DOHH2 (cell line): Measurements from ENCODE around the gene PAN3.

Experiments
- H3F3A ChIP-seq: fragments of 200-600 bp; sonication (generic), shearing (Covaris generic); 2 replicates; pipeline ENCODE4 v1.6.0; 2016; ENCODE audit warnings: antibody characterized with exemption, mild to moderate bottlenecking; ENCODE audit not compliant: control insufficient read depth, insufficient read depth
- H3K27ac ChIP-seq: fragments of 200-600 bp; sonication (generic); 2 replicates; pipeline ENCODE4 v1.5.1; 2014; ENCODE audit warnings: low read depth, mild to moderate bottlenecking, low read length, moderate library complexity
- H3K27me3 ChIP-seq: fragments of 200-600 bp; sonication (generic); 2 replicates; pipeline ENCODE4 v1.6.1; 2014; ENCODE audit warnings: mild to moderate bottlenecking, low read length, mixed read lengths; ENCODE audit not compliant: control insufficient read depth
- H3K36me3 ChIP-seq: fragments of 200-600 bp; sonication (generic); 2 replicates; pipeline ENCODE4 v1.6.1; 2014; ENCODE audit warnings: mild to moderate bottlenecking, low read length, moderate library complexity, mixed read lengths; ENCODE audit not compliant: control insufficient read depth
- H3K4me1 ChIP-seq: fragments of 200-600 bp; sonication (generic); 2 replicates; pipeline ENCODE4 v1.6.1; 2014; ENCODE audit warnings: mild to moderate bottlenecking, low read length, mixed read lengths; ENCODE audit not compliant: control insufficient read depth
- H3K4me2 ChIP-seq: fragments of 200-600 bp; sonication (generic); 2 replicates; pipeline ENCODE4 v1.6.0; 2014; ENCODE audit warnings: mild to moderate bottlenecking, low read length, moderate library complexity
- H3K4me3 ChIP-seq: fragments of 200-600 bp; sonication (generic); 2 replicates; pipeline ENCODE4 v1.5.1; 2014; ENCODE audit warnings: mild to moderate bottlenecking, low read length, mixed read lengths
- H3K79me2 ChIP-seq: fragments of 200-600 bp; sonication (generic); 2 replicates; pipeline ENCODE4 v1.6.1; 2014; ENCODE audit warnings: mild to moderate bottlenecking, low read length, mixed read lengths; ENCODE audit not compliant: control insufficient read depth
- H3K9me2 ChIP-seq: fragments of 200-600 bp; sonication (generic); replicated peaks from 2 replicates; pipeline ENCODE4 v1.6.1; 2014; ENCODE audit warnings: mild to moderate bottlenecking, low read length, mixed read lengths; ENCODE audit not compliant: control insufficient read depth
- H3K9me3 ChIP-seq: fragments of 200-600 bp; sonication (generic); 2 replicates; pipeline ENCODE4 v1.6.1; 2014; ENCODE audit warnings: antibody characterized with exemption, low read length, mixed read lengths; ENCODE audit not compliant: control insufficient read depth, insufficient read depth
- H4K20me1 ChIP-seq: fragments of 200-600 bp; sonication (generic); 2 replicates; pipeline ENCODE4 v1.6.0; 2014; ENCODE audit warnings: low read depth, mild to moderate bottlenecking, antibody characterized with exemption, low read length, moderate library complexity; ENCODE audit not compliant: control insufficient read depth, insufficient read depth
- EZH2phosphoT487 ChIP-seq: fragments of 200-600 bp; sonication (generic); IDR thresholded peaks from 2 replicates; pipeline ENCODE4 v1.6.1; 2017; ENCODE audit warnings: borderline replicate concordance, mild to moderate bottlenecking, antibody characterized with exemption, low read length, moderate library complexity, mixed read lengths
- TF ChIP-seq, protein P1 (sequence below): fragments of 200-600 bp; sonication (generic); IDR thresholded peaks from one replicate; pipeline ENCODE4 v1.5.1; 2014; ENCODE audit warnings: antibody characterized with exemption, mild to moderate bottlenecking, low read depth, low read length; ENCODE audit not compliant: poor library complexity, severe bottlenecking

The PAN3 gene

GRCh38 chr13:28286263-28286662, 147.9 kb downstream of the PAN3 start:
- Histone ChIP-seq H3K9me3 (no peaks in the 10 kb centered on the region), H3K27me3 (no peaks in the 10 kb centered on the region), H3K36me3 (peaks cover 52% of the 10 kb centered on the region), H3K79me2 (no peaks in the 10 kb centered on the region), H3K9me2 (no peaks in the 10 kb centered on the region), H3K4me3 (no peak overlapping the region), H3F3A (no peaks in the 10 kb centered on the region), H3K4me2 (no peak overlapping the region), H3K27ac (no peak overlapping the region), H3K4me1 (peaks cover 13% of the 10 kb centered on the region), H4K20me1 (no peaks in the 10 kb centered on the region)
- TF ChIP-seq EZH2phosphoT487: no peak
- TF ChIP-seq, protein P1, sequence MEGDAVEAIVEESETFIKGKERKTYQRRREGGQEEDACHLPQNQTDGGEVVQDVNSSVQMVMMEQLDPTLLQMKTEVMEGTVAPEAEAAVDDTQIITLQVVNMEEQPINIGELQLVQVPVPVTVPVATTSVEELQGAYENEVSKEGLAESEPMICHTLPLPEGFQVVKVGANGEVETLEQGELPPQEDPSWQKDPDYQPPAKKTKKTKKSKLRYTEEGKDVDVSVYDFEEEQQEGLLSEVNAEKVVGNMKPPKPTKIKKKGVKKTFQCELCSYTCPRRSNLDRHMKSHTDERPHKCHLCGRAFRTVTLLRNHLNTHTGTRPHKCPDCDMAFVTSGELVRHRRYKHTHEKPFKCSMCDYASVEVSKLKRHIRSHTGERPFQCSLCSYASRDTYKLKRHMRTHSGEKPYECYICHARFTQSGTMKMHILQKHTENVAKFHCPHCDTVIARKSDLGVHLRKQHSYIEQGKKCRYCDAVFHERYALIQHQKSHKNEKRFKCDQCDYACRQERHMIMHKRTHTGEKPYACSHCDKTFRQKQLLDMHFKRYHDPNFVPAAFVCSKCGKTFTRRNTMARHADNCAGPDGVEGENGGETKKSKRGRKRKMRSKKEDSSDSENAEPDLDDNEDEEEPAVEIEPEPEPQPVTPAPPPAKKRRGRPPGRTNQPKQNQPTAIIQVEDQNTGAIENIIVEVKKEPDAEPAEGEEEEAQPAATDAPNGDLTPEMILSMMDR: no peak

GRCh38 chr13:28297341-28297740, 159.0 kb downstream of the PAN3 start:
- Histone ChIP-seq H3K4me2 (no peak overlapping the region), H3K36me3 (peaks cover 17% of the 10 kb centered on the region), H3F3A (peaks cover 3% of the 10 kb centered on the region; the same call in 1 of the 2 replicates), H3K27me3 (no peaks in the 10 kb centered on the region), H3K9me2 (no peaks in the 10 kb centered on the region), H3K79me2 (no peaks in the 10 kb centered on the region), H4K20me1 (no peaks in the 10 kb centered on the region), H3K4me1 (no peaks in the 10 kb centered on the region), H3K9me3 (no peaks in the 10 kb centered on the region), H3K4me3 (no peak overlapping the region), H3K27ac (no peak overlapping the region)
- TF ChIP-seq, protein P1: no peak
- no peak for TF ChIP-seq EZH2phosphoT487

- no peak overlapping the region for H3K4me3 ChIP-seq
- H3K36me3 ChIP-seq: no peaks in the 10 kb centered on the region
- no peaks in the 10 kb centered on the region for H3K4me1 ChIP-seq
- no peaks in the 10 kb centered on the region for H3K9me2 ChIP-seq
- no peaks in the 10 kb centered on the region for H4K20me1 ChIP-seq
- H3K4me2 ChIP-seq: no peak overlapping the region
- no peaks in the 10 kb centered on the region for H3K9me3 ChIP-seq
- H3F3A ChIP-seq: no peaks in the 10 kb centered on the region
- TF ChIP-seq, protein P1: no peak
- TF ChIP-seq EZH2phosphoT487: no peak
- no peak overlapping the region for H3K27ac ChIP-seq
- H3K79me2 ChIP-seq: no peaks in the 10 kb centered on the region
- no peaks in the 10 kb centered on the region for H3K27me3 ChIP-seq
Measured at GRCh38 chr13:28299916-28300315, 161.6 kb downstream of the PAN3 start.
